Measurements from ENCODE around the gene PCDHGC5.

DNA sequence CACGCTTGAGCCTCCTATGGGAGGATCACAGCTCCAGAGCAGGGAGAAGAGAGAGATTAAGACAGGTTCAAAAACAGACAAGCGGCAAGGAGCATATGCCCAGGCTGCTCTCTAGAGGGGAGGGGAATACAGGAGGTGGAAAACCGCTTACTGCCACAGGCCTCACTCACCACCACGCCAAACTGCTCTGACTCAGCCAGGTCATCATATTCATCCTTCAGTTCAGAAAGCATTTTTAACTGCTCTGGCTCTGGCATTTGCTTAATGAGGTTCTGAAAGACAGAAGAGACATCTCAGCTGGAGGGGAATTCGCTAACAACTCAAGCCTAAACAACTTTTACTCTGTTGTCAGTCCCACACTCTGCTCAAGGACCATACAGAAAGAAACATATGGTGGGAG lies 40.1 kb downstream of the PCDHGC5 start:
- TF ChIP-seq EZH2phosphoT487 (IDR thresholded peaks at IDR 0.05; ENCODE audit: insufficient read depth, low read depth): no peak
- no peak for TF ChIP-seq EZH2 (IDR thresholded peaks at IDR 0.05; ENCODE audit: insufficient read depth, poor library complexity, severe bottlenecking)
